Neural progenitor cell (in vitro differentiated cells): Measurements from ENCODE around the gene FIG4. TPM values are rescaled to one million over a fixed set of nuclear protein-coding genes. Genes with fewer than 3 reads are reported as not detected.
A peak's percentile ranks its signal among the peaks of the same experiment; 100 is the strongest.

Experiments used
- DNase-seq: peaks from one replicate; pipeline ENCODE4 v3.0.0-alpha.2; 2016; ENCODE audit warnings: low spot score
- H2AFZ ChIP-seq: fragments of 200-600 bp; sonication (generic); replicated peaks from 2 replicates; pipeline ENCODE4 v1.6.1; 2016; ENCODE audit warnings: antibody characterized with exemption
- H3F3A ChIP-seq: fragments of 200-600 bp; sonication (generic); 2 replicates; pipeline ENCODE4 v1.6.1; 2016; ENCODE audit warnings: antibody characterized with exemption, low read depth
- H3K27ac ChIP-seq: fragments of 200-600 bp; sonication (generic); 2 replicates; pipeline ENCODE4 v1.5.1; 2016; ENCODE audit warnings: mild to moderate bottlenecking
- H3K27me3 ChIP-seq: fragments of 200-600 bp; sonication (generic); 2 replicates; pipeline ENCODE4 v1.6.1; 2016; ENCODE audit warnings: mild to moderate bottlenecking, moderate library complexity
- H3K36me3 ChIP-seq: fragments of 200-600 bp; sonication (generic); 2 replicates; pipeline ENCODE4 v1.5.1; 2016
- H3K4me1 ChIP-seq: fragments of 200-600 bp; sonication (generic); 2 replicates; pipeline ENCODE4 v1.6.1; 2016; ENCODE audit warnings: mixed run types
- H3K4me2 ChIP-seq: fragments of 200-600 bp; sonication (generic); 2 replicates; pipeline ENCODE4 v1.6.1; 2016
- H3K4me3 ChIP-seq: fragments of 200-600 bp; sonication (generic); 2 replicates; pipeline ENCODE4 v1.5.1; 2016
- H3K79me2 ChIP-seq: fragments of 200-600 bp; sonication (generic); 2 replicates; pipeline ENCODE4 v1.6.1; 2016; ENCODE audit warnings: low read depth
- H3K9ac ChIP-seq: fragments of 200-600 bp; sonication (generic); 2 replicates; pipeline ENCODE4 v1.6.1; 2016
- H3K9me3 ChIP-seq: fragments of 200-600 bp; sonication (generic); 2 replicates; pipeline ENCODE4 v1.5.1; 2016; ENCODE audit warnings: low read depth
- H4K20me1 ChIP-seq: fragments of 200-600 bp; sonication (generic); 2 replicates; pipeline ENCODE4 v1.6.1; 2016; ENCODE audit warnings: low read depth
- H3K27ac Mint-ChIP-seq: 3 replicates; pipeline ENCODE4 v1.8.0; 2021; ENCODE audit warnings: mixed read lengths
- H3K27me3 Mint-ChIP-seq: 2 replicates; pipeline ENCODE4 v1.8.0; 2022; ENCODE audit warnings: low read depth, mild to moderate bottlenecking, inconsistent platforms, moderate library complexity, mixed read lengths; ENCODE audit not compliant: insufficient read depth
- H3K36me3 Mint-ChIP-seq: 3 replicates; pipeline ENCODE4 v1.8.0; 2021; ENCODE audit warnings: mixed read lengths
- H3K4me1 Mint-ChIP-seq: 3 replicates; pipeline ENCODE4 v1.8.0; 2021; ENCODE audit warnings: mixed read lengths
- H3K4me3 Mint-ChIP-seq: 3 replicates; pipeline ENCODE4 v1.8.0; 2021; ENCODE audit warnings: mild to moderate bottlenecking, moderate library complexity, mixed read lengths
- H3K9me3 Mint-ChIP-seq: 3 replicates; pipeline ENCODE4 v1.8.0; 2020; ENCODE audit warnings: mixed read lengths
- EZH2 ChIP-seq: fragments of 200-600 bp; sonication (generic); IDR thresholded peaks from 2 replicates; pipeline ENCODE4 v1.6.1; 2017; ENCODE audit warnings: antibody characterized with exemption, mild to moderate bottlenecking, moderate library complexity
- EZH2phosphoT487 ChIP-seq: fragments of 200-600 bp; sonication (generic); IDR thresholded peaks from 2 replicates; pipeline ENCODE4 v1.6.1; 2017; ENCODE audit warnings: antibody characterized with exemption
- total RNA-seq: library from RNA; depleted of rRNA; stranded (reverse); fragments of >200 nt; gene quantifications from 2 replicates; pipeline ENCODE4 v1.2.3, GENCODE V29; 2015; ENCODE audit warnings: low replicate concordance
- TF ChIP-seq, protein P1 (sequence below): fragments of 200-600 bp; sonication (generic); IDR thresholded peaks from 2 replicates; pipeline ENCODE4 v1.5.1; 2017; ENCODE audit warnings: antibody characterized with exemption, mild to moderate bottlenecking

Gene FIG4
- total RNA-seq, 1 donor from 2014 or later = 51.3 TPM

DNA sequence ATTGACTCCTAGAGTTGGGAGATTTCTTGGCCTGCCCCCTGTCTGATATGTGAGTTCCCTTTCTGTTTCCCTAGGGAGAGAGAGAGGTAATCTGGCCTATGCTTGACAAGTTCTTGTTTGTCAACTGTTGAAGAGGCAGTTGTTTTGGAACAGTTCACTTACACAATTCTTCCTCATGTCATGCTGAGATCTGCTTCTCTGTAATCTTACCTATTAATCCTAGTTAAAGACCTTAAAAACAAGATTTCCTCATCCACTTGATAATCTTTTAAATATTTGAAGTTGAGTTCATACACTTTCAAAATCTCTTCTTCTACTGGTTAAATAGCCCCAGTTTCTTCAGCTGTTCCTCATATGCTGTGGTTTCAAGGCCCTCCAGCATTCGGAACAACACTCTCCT is 89.9 kb downstream of the FIG4 start:
- H3K27me3 Mint-ChIP-seq = no peaks in the 10 kb centered on the region
- no peak for TF ChIP-seq EZH2
- TF ChIP-seq, protein P1, sequence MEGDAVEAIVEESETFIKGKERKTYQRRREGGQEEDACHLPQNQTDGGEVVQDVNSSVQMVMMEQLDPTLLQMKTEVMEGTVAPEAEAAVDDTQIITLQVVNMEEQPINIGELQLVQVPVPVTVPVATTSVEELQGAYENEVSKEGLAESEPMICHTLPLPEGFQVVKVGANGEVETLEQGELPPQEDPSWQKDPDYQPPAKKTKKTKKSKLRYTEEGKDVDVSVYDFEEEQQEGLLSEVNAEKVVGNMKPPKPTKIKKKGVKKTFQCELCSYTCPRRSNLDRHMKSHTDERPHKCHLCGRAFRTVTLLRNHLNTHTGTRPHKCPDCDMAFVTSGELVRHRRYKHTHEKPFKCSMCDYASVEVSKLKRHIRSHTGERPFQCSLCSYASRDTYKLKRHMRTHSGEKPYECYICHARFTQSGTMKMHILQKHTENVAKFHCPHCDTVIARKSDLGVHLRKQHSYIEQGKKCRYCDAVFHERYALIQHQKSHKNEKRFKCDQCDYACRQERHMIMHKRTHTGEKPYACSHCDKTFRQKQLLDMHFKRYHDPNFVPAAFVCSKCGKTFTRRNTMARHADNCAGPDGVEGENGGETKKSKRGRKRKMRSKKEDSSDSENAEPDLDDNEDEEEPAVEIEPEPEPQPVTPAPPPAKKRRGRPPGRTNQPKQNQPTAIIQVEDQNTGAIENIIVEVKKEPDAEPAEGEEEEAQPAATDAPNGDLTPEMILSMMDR = no peak
- no peak for TF ChIP-seq EZH2phosphoT487
- no peaks in the 10 kb centered on the region for H3K79me2 ChIP-seq
- H3K4me2 ChIP-seq = no peak overlapping the region
- no peaks in the 10 kb centered on the region for H3K4me1 ChIP-seq
- H3K27me3 ChIP-seq = no peaks in the 10 kb centered on the region
- H3K4me1 Mint-ChIP-seq = no peaks in the 10 kb centered on the region
- no peak overlapping the region for H2AFZ ChIP-seq
- no peaks in the 10 kb centered on the region for H3K9me3 Mint-ChIP-seq
- no peak for DNase-seq
- H3K27ac Mint-ChIP-seq = no peak overlapping the region
- H3K27ac ChIP-seq = no peak overlapping the region
- H3K36me3 ChIP-seq = no peaks in the 10 kb centered on the region
- no peaks in the 10 kb centered on the region for H3K9me3 ChIP-seq
- peaks cover 5% of the 10 kb centered on the region for H3K36me3 Mint-ChIP-seq
- no peaks in the 10 kb centered on the region for H3F3A ChIP-seq
- H4K20me1 ChIP-seq = no peaks in the 10 kb centered on the region
- no peak overlapping the region for H3K4me3 Mint-ChIP-seq
- H3K9ac ChIP-seq = no peak overlapping the region
- no peak overlapping the region for H3K4me3 ChIP-seq

DNA sequence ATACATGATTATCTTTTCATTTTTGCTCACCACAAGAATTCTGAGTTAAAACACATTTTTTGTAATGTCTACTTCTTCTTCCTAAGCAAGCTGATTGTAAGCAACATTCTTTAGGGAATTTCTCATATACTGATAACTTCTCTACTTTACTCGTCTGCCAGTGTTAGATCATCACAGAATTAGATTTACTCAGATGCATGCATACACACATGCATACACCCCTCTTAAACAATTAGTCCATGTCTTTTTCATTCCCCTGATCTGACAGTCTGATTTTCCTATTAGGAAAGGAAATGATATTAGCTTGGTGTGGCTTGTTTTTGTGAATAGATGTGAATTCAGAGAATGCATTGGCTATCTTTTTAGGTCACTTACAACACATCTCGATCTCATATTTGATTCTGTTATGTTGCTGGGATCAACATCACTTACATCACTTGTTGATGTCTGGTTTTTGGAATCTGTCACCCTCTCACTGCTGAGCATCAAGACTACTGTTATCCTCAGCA is 91.4 kb downstream of the FIG4 start:
- no peak for DNase-seq
- Mint-ChIP-seq H3K27ac (no peak overlapping the region), H3K36me3 (peaks cover 13% of the 10 kb centered on the region), H3K27me3 (no peaks in the 10 kb centered on the region), H3K4me3 (no peak overlapping the region), H3K9me3 (peaks cover 2% of the 10 kb centered on the region), H3K4me1 (no peaks in the 10 kb centered on the region)
- H3K9ac ChIP-seq = no peak overlapping the region
- H3K36me3 ChIP-seq = no peaks in the 10 kb centered on the region
- no peak overlapping the region for H3K27ac ChIP-seq
- H3K4me2 ChIP-seq = no peak overlapping the region
- no peaks in the 10 kb centered on the region for H4K20me1 ChIP-seq
- H3F3A ChIP-seq = no peaks in the 10 kb centered on the region
- no peak overlapping the region for H3K4me3 ChIP-seq
- H2AFZ ChIP-seq = no peak overlapping the region
- no peaks in the 10 kb centered on the region for H3K9me3 ChIP-seq
- TF ChIP-seq, protein P1 = no peak
- TF ChIP-seq EZH2phosphoT487 = no peak
- TF ChIP-seq EZH2 = no peak
- H3K79me2 ChIP-seq = no peaks in the 10 kb centered on the region
- no peaks in the 10 kb centered on the region for H3K4me1 ChIP-seq
- H3K27me3 ChIP-seq = no peaks in the 10 kb centered on the region

DNA sequence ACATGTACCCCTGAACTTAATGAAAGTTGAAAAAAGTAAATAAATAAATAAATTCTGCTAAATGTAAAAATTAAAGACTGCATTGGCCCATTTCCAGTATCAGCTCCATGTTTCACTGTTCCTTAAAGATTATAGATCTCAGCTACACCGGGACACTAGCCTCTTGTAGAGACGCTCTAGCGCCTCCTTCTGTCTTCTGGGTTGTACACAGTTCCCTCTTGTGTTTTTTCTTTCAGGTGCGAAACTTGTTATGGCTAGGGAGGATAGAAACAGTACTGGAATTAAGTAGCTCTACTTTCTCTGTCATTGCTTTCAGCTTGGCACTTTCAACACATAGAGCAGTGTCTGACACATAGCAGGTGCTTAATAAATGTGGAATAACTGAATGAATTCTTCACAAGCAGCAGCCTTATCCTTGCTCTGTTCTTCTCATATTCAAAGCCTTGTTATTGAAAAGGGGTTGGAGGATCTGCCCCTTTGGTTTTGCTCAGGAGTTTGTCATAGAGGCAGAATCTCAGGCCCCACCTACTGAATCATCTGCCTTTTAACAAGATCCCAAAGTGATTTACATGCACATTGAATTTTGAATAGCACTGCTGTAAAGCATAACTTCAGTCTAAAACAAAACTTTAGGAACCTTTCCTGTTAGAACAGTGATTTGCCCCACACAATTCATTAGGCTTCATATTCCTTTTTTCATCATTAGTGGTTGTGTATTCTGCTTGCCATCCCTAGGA is 92.3 kb downstream of the FIG4 start:
- Histone ChIP-seq H3K36me3 (no peaks in the 10 kb centered on the region), H3K4me1 (no peaks in the 10 kb centered on the region), H3K4me2 (no peak overlapping the region), H3K9me3 (no peaks in the 10 kb centered on the region), H2AFZ (no peak overlapping the region), H3K4me3 (no peak overlapping the region), H3K9ac (no peak overlapping the region), H3K27ac (no peak overlapping the region), H3F3A (no peaks in the 10 kb centered on the region), H4K20me1 (no peaks in the 10 kb centered on the region), H3K27me3 (no peaks in the 10 kb centered on the region), H3K79me2 (no peaks in the 10 kb centered on the region)
- TF ChIP-seq EZH2 (no peak), EZH2phosphoT487 (no peak)
- TF ChIP-seq, protein P1 = peak; percentile 77
- Mint-ChIP-seq H3K36me3 (peaks cover 15% of the 10 kb centered on the region), H3K27me3 (no peaks in the 10 kb centered on the region), H3K9me3 (peaks cover 2% of the 10 kb centered on the region), H3K27ac (no peak overlapping the region), H3K4me3 (no peak overlapping the region), H3K4me1 (no peaks in the 10 kb centered on the region)
- DNase-seq = peak; percentile 76
